Activated T-helper 1 cell treated with anti-CD3 and anti-CD28 coated beads, Interleukin-12 subunit alpha, Interleukin-12 subunit beta, Interleukin-2, Interleukin-4 antibody, amounts not matched to agents 30 ng/mL and 10 ng/mL and 1 ng/mL, durations not matched to agents 14 hours and 24 hours and 36 hours (primary cell): ENCODE results near the gene ZNF746. TPM values are rescaled to one million over a fixed set of nuclear protein-coding genes. Genes with fewer than 3 reads are reported as not detected.
A peak's percentile ranks its signal among the peaks of the same experiment; 100 is the strongest.

Experiments
- DNase-seq: peaks from one replicate; pipeline ENCODE4 v3.0.0; 2021; ENCODE audit warnings: low spot score
- H3K27ac Mint-ChIP-seq: one replicate; pipeline ENCODE4 v1.8.0; 2021; ENCODE audit warnings: mild to moderate bottlenecking, mixed read lengths
- H3K27me3 Mint-ChIP-seq: one replicate; pipeline ENCODE4 v1.8.0; 2022; ENCODE audit warnings: mild to moderate bottlenecking, moderate library complexity, mixed read lengths; ENCODE audit not compliant: insufficient read depth
- H3K36me3 Mint-ChIP-seq: one replicate; pipeline ENCODE4 v1.8.0; 2021; ENCODE audit warnings: low read depth, mixed read lengths
- H3K4me1 Mint-ChIP-seq: one replicate; pipeline ENCODE4 v1.8.0; 2021; ENCODE audit warnings: low read depth, mixed read lengths
- H3K4me3 Mint-ChIP-seq: one replicate; pipeline ENCODE4 v1.8.0; 2021; ENCODE audit warnings: mild to moderate bottlenecking, moderate library complexity, mixed read lengths
- H3K9me3 Mint-ChIP-seq: one replicate; pipeline ENCODE4 v1.8.0; 2021; ENCODE audit warnings: mixed read lengths
- intact Hi-C: fragments of 100-400 bp; cut with micrococcal nuclease; formaldehyde crosslinking; loops from one replicate; pipeline ENCODE4 v1.15.1; 2024
- total RNA-seq: library from RNA; stranded (reverse); gene quantifications from 2 replicates; pipeline ENCODE4 v1.2.3, GENCODE V29; 2022

ZNF746 gene
- total RNA-seq: 27.7 and 28.1 TPM in 2 replicates

- DNase-seq: peak; percentile 78
- Mint-ChIP-seq H3K36me3 (peaks cover 16% of the 10 kb centered on the region), H3K27me3 (no peaks in the 10 kb centered on the region), H3K4me1 (peaks cover 43% of the 10 kb centered on the region), H3K27ac (peak within 1 kb of the TSS; percentile 96), H3K9me3 (no peaks in the 10 kb centered on the region), H3K4me3 (peak within 1 kb of the TSS; percentile 99)
- intact Hi-C loops: loop anchor here (1.0 to 10.0 kb wide), 14 partner anchors 37 to 510 kb away; partner anchors contain the start of genes ZNF212, ZNF282, ZNF398 and ZNF783
Measured at GRCh38 chr7:149497467-149498261, at the start of gene ZNF746. TSS of gene ZNF746 (minus strand) at chr7:149497809. CDS start at chr7:149497536, 273 bp downstream.

DNA sequence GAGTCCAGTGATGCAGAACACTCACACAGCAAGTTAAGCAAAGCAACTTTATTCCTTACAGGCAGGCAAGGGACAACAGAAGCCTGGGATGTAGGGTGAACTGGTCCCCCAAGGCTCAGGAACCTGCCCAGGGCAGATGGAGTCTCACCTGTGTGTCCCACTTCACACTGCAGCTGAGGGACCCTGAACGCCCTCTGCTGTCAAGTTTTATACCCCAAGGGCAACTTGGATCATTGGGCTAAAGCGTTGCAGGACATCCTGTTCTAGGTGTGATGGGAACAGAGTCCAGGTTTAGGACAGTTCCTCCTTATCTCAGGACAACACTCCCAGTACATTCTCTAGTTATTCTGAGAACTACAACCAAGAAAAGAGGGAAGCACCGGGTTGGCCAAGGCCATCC is 49.5 kb upstream of the ZNF746 start:
- H3K27me3 Mint-ChIP-seq: no peaks in the 10 kb centered on the region
- H3K9me3 Mint-ChIP-seq: no peaks in the 10 kb centered on the region
- DNase-seq: no peak
- H3K27ac Mint-ChIP-seq: no peak overlapping the region
- no peaks in the 10 kb centered on the region for H3K4me1 Mint-ChIP-seq
- no peak overlapping the region for H3K4me3 Mint-ChIP-seq
- intact Hi-C loops: no loop called here
- H3K36me3 Mint-ChIP-seq: peaks cover 28% of the 10 kb centered on the region

- no peaks in the 10 kb centered on the region for H3K4me1 Mint-ChIP-seq
- no peak overlapping the region for H3K27ac Mint-ChIP-seq
- H3K9me3 Mint-ChIP-seq: no peaks in the 10 kb centered on the region
- intact Hi-C loops: no loop called here
- DNase-seq: no peak
- peaks cover 23% of the 10 kb centered on the region for H3K36me3 Mint-ChIP-seq
- no peaks in the 10 kb centered on the region for H3K27me3 Mint-ChIP-seq
- H3K4me3 Mint-ChIP-seq: no peak overlapping the region
Measured at GRCh38 chr7:149546331-149546730, 48.7 kb upstream of the ZNF746 start.

GRCh38 chr7:149544028-149544427 is 46.4 kb upstream of the ZNF746 start:
- H3K36me3 Mint-ChIP-seq: peaks cover 17% of the 10 kb centered on the region
- H3K27ac Mint-ChIP-seq: no peak overlapping the region
- peaks cover 4% of the 10 kb centered on the region for H3K9me3 Mint-ChIP-seq

GRCh38 chr7:149532654-149533053 is 35.0 kb upstream of the ZNF746 start:
- no peak for DNase-seq
- H3K4me1 Mint-ChIP-seq: peaks cover 6% of the 10 kb centered on the region
- peaks cover 41% of the 10 kb centered on the region for H3K9me3 Mint-ChIP-seq
- H3K4me3 Mint-ChIP-seq: no peak overlapping the region
- intact Hi-C loops: no loop called here
- H3K36me3 Mint-ChIP-seq: peaks cover 3% of the 10 kb centered on the region
- no peaks in the 10 kb centered on the region for H3K27me3 Mint-ChIP-seq
- H3K27ac Mint-ChIP-seq: no peak overlapping the region

More at GRCh38 chr7:149544028-149544427, 46.4 kb upstream of the ZNF746 start:
- Mint-ChIP-seq H3K4me1 (no peaks in the 10 kb centered on the region), H3K4me3 (no peak overlapping the region), H3K27me3 (no peaks in the 10 kb centered on the region)
- intact Hi-C loops: no loop called here
- no peak for DNase-seq

DNA sequence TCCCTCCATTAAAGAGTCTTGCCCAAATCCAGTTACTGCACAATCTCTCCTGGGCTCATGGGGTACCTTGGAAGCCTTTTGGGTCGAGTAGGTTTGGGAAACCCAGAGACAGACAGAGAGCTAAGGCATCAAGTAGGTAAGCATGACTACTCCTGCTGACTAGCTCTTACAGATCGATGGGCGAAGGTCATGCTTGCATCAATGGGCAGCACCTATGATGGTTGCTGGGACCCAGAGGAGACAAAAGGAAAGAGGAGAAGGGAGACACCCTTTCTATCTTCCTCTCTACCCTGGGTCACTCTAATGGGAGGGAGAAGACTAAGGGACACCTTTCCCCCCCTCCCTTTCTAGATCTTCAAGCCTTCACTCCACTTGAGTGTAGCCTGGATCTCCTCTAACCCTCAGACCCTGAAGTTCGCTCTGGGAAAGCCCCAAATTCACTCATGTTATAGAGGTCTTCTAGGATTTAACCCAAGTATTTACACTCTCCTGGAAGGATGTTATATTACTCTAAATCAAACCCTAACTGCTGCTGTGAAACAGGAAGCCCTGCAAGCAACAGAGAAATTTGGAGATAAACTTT is 31.6 kb upstream of the ZNF746 start:
- Mint-ChIP-seq H3K4me1 (no peaks in the 10 kb centered on the region), H3K4me3 (no peak overlapping the region), H3K9me3 (peaks cover 41% of the 10 kb centered on the region), H3K27me3 (peaks cover 5% of the 10 kb centered on the region), H3K27ac (no peak overlapping the region), H3K36me3 (peaks cover 3% of the 10 kb centered on the region)
- intact Hi-C loops: no loop called here
- no peak for DNase-seq

DNA sequence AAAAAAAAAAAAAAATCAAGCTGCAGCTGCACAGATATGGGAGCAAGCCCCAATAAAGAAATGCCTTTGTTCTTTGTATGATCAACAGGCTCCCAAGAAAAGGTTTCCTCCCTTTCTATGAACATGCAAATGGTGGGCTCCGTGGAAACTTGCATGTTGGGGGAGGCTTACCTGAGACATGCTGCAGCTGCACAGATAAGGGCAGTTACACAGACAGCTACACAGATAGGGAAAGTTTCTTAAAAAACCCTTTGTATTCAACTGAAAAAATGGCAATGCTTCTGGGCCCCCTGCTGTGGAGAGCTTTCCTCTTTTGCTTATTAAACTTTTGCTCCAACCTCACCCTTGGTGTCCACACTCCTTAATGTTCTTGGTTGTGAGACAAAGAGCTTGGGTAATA is 29.8 kb upstream of the ZNF746 start:
- intact Hi-C loops: no loop called here
- no peak for DNase-seq
- H3K27me3 Mint-ChIP-seq: peaks cover 5% of the 10 kb centered on the region
- H3K9me3 Mint-ChIP-seq: peaks cover 40% of the 10 kb centered on the region
- peaks cover 3% of the 10 kb centered on the region for H3K36me3 Mint-ChIP-seq
- no peak overlapping the region for H3K4me3 Mint-ChIP-seq
- no peaks in the 10 kb centered on the region for H3K4me1 Mint-ChIP-seq
- no peak overlapping the region for H3K27ac Mint-ChIP-seq

- H3K27ac Mint-ChIP-seq: no peak overlapping the region
- H3K4me3 Mint-ChIP-seq: no peak overlapping the region
- H3K4me1 Mint-ChIP-seq: no peaks in the 10 kb centered on the region
- intact Hi-C loops: no loop called here
- H3K9me3 Mint-ChIP-seq: peaks cover 27% of the 10 kb centered on the region
- no peaks in the 10 kb centered on the region for H3K36me3 Mint-ChIP-seq
- DNase-seq: no peak
- H3K27me3 Mint-ChIP-seq: peaks cover 7% of the 10 kb centered on the region
Measured at GRCh38 chr7:149525280-149525679, 27.7 kb upstream of the ZNF746 start.

DNA sequence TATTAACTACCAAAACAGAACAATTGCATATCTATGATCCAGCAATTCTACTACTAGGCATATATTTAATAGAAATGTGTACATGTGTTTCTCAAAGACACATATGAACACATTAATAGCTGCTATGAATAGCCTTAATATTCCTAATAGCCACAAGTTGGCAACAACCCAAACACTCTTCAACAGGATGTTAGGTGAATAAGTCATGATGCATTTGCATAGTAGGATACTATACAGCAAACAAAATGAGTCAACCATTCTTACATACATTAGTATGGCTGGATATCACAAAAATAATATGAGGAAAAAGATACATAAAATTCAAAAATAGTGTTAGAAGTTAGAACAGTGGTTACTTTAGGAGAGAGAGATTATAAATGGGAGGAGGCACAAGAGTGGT is 26.8 kb upstream of the ZNF746 start:
- H3K4me3 Mint-ChIP-seq: no peak overlapping the region
- peaks cover 19% of the 10 kb centered on the region for H3K9me3 Mint-ChIP-seq
- no peak for DNase-seq
- H3K27me3 Mint-ChIP-seq: peaks cover 7% of the 10 kb centered on the region
- intact Hi-C loops: no loop called here
- no peaks in the 10 kb centered on the region for H3K4me1 Mint-ChIP-seq
- H3K36me3 Mint-ChIP-seq: no peaks in the 10 kb centered on the region
- no peak overlapping the region for H3K27ac Mint-ChIP-seq

DNA sequence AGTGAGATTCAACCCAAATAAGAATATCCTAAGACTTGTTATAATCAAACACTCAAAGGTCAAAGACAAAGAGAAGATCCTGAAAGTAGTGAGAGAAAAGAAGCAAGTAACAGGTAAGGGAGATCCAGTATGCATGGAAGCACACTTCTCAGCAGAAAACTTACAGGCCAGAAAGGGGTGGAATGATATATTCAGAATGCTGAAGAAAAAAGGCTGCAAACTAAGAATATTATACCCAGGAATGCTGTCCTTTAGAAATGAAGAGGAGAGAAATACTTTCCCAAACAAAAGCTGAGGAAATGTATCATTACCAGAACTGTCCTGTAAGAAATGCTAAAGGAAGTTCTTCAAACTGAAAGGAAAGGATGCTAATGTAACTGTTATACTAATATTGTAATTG is 12.6 kb upstream of the ZNF746 start:
- Mint-ChIP-seq H3K4me3 (no peak overlapping the region), H3K36me3 (peaks cover 4% of the 10 kb centered on the region), H3K27ac (no peak overlapping the region), H3K4me1 (no peaks in the 10 kb centered on the region), H3K9me3 (peaks cover 62% of the 10 kb centered on the region), H3K27me3 (peaks cover 6% of the 10 kb centered on the region)
- DNase-seq: no peak
- intact Hi-C loops: no loop called here

DNA sequence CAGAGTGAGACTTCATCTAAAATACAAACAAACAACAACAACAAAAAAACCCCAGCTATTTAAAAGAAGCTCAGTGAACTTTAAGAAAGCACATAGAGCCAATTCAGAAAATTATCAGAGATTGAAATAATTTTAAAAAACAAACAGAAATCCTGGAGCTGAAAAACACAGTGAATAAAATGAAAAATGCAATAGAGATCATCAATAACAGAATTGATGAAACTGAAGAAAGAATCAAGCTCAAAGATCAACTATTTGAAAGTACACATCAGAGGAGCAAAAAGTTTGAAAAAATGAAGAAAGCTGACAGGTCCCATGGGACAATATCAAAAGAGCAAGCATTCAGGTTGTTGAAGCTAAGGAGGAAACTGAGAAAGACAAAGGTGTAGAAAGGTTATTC is 12.2 kb upstream of the ZNF746 start:
- Mint-ChIP-seq H3K9me3 (peaks cover 64% of the 10 kb centered on the region), H3K27ac (no peak overlapping the region), H3K4me3 (no peak overlapping the region), H3K4me1 (no peaks in the 10 kb centered on the region), H3K36me3 (peaks cover 4% of the 10 kb centered on the region), H3K27me3 (peaks cover 6% of the 10 kb centered on the region)
- DNase-seq: no peak
- intact Hi-C loops: no loop called here

DNA sequence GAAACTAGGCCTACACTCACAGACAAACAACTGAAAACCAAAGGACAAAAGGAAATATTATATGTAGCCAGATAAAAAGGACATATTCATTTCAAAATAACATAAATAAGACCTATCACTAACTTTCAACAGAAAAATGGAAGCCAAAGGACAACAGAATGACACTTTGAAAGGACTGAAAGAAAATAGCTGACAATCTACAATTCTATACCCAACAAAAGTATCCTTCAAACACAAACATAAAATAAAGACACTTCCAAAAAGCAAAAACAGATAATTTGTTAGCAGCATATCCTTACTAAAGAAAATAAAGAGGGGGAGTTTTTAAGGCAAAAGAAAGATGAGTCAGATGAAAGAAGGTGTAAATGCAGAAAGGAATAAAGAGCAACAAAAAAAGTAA is 7.9 kb upstream of the ZNF746 start:
- H3K27me3 Mint-ChIP-seq: peaks cover 5% of the 10 kb centered on the region
- H3K4me3 Mint-ChIP-seq: no peak overlapping the region
- peaks cover 5% of the 10 kb centered on the region for H3K4me1 Mint-ChIP-seq
- peaks cover 43% of the 10 kb centered on the region for H3K9me3 Mint-ChIP-seq
- no peak for DNase-seq
- H3K36me3 Mint-ChIP-seq: peaks cover 6% of the 10 kb centered on the region
- H3K27ac Mint-ChIP-seq: no peak overlapping the region
- intact Hi-C loops: no loop called here

DNA sequence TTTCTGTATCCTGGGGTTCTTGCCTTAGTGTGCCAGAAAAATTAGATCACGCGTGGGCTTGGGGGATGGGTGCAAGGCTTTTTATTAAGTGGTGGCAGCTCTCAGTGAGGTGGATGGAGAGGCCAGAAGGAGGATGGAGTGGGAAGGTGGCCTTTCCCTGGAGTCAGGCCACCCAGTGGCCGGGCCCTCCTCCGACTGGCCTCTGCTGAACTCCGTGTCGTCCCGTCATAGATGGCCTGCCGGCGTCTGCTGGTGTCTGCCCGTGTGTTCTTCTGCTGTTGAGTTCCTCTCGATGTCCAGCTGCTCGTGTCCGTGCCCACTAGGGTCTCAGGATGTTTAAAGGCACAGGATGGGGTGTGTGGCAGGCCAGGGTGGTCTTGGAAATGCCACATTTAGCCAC is 4.0 kb upstream of the ZNF746 start:
- intact Hi-C loops: no loop called here

More for the DNA sequence above, 4.0 kb upstream of the ZNF746 start:
- peaks cover 16% of the 10 kb centered on the region for H3K9me3 Mint-ChIP-seq
- H3K4me1 Mint-ChIP-seq: peaks cover 21% of the 10 kb centered on the region
- H3K4me3 Mint-ChIP-seq: no peak overlapping the region
- H3K27me3 Mint-ChIP-seq: peaks cover 5% of the 10 kb centered on the region
- no peak for DNase-seq
- no peak overlapping the region for H3K27ac Mint-ChIP-seq
- H3K36me3 Mint-ChIP-seq: peaks cover 2% of the 10 kb centered on the region
